Type B pancreatic cell (in vitro differentiated cells): Measurements from ENCODE around the gene RARB. TPM values are rescaled to one million over a fixed set of nuclear protein-coding genes. Genes with fewer than 3 reads are reported as not detected.

Source experiments
- DNase-seq: peaks from one replicate; pipeline ENCODE4 v3.0.0; 2021; ENCODE audit warnings: mixed read lengths; ENCODE audit not compliant: unreplicated experiment; ENCODE audit errors: extremely low spot score
- H3K27ac Mint-ChIP-seq: 2 replicates; pipeline ENCODE4 v1.8.0; 2021; ENCODE audit warnings: mild to moderate bottlenecking, mixed read lengths
- H3K27me3 Mint-ChIP-seq: 2 replicates; pipeline ENCODE4 v1.8.0; 2021; ENCODE audit warnings: mixed read lengths
- H3K36me3 Mint-ChIP-seq: 2 replicates; pipeline ENCODE4 v1.8.0; 2021; ENCODE audit warnings: mixed read lengths
- H3K4me1 Mint-ChIP-seq: one replicate; pipeline ENCODE4 v1.8.0; 2021; ENCODE audit warnings: mixed read lengths; ENCODE audit not compliant: unreplicated experiment
- H3K4me3 Mint-ChIP-seq: 2 replicates; pipeline ENCODE4 v1.8.0; 2021; ENCODE audit warnings: mild to moderate bottlenecking, mixed read lengths
- H3K9me3 Mint-ChIP-seq: 2 replicates; pipeline ENCODE4 v1.8.0; 2021; ENCODE audit warnings: mixed read lengths
- total RNA-seq: library from RNA; stranded (reverse); gene quantifications from 2 replicates; pipeline ENCODE4 v1.2.1, GENCODE V29; 2021; ENCODE audit warnings: low replicate concordance
- TF ChIP-seq, protein P1 (sequence below): fragments of 200-600 bp; sonication (generic); conservative IDR thresholded peaks from 2 replicates; pipeline ENCODE4 v1.5.0; 2021; ENCODE audit warnings: antibody characterized with exemption, mild to moderate bottlenecking

The RARB gene
- total RNA-seq, 1 donor from 2014 or later = 28.2 TPM

DNA sequence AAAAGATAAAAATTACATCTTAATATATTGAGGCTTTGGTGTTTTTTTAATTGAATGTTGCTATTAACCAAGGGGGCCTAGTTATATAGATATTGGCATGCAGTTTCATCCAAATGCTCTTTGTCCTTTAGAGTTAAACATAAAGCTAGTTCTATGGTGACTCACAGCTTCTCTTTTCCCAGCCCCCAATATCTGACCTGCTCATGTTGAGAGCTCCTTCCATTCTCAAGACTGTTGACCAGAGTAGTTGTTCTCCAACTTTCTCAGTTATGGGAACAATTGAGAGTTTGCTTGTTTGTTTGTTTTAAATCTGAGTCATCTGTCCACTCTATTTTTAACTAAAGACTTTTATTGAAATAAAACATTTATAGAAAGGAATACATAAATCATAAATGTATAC is 15.8 kb upstream of the RARB start:
- Mint-ChIP-seq H3K27me3 (no peaks in the 10 kb centered on the region), H3K27ac (no peak overlapping the region), H3K9me3 (peaks cover 7% of the 10 kb centered on the region), H3K4me1 (no peaks in the 10 kb centered on the region), H3K36me3 (no peaks in the 10 kb centered on the region), H3K4me3 (no peak overlapping the region)
- no peak for DNase-seq
- TF ChIP-seq, protein P1, sequence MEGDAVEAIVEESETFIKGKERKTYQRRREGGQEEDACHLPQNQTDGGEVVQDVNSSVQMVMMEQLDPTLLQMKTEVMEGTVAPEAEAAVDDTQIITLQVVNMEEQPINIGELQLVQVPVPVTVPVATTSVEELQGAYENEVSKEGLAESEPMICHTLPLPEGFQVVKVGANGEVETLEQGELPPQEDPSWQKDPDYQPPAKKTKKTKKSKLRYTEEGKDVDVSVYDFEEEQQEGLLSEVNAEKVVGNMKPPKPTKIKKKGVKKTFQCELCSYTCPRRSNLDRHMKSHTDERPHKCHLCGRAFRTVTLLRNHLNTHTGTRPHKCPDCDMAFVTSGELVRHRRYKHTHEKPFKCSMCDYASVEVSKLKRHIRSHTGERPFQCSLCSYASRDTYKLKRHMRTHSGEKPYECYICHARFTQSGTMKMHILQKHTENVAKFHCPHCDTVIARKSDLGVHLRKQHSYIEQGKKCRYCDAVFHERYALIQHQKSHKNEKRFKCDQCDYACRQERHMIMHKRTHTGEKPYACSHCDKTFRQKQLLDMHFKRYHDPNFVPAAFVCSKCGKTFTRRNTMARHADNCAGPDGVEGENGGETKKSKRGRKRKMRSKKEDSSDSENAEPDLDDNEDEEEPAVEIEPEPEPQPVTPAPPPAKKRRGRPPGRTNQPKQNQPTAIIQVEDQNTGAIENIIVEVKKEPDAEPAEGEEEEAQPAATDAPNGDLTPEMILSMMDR = no peak

DNA sequence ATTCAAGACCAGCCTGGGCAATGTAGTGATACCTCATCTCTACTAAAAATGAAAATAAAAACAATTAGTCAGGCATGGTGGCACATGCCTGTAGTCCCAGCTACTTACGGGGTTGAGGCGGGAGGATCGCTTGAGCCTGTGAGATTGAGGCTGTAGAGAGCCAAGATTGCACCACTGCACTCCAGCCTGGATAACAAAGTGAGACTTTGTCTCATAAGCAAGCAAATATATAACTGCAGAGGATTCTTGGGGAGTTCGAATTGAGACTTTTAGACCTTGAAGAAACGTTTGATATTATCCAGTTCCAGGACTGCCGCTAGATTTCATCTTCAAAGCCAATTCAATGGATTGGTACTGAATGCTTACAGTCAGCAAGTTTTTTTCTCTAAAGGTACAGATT is 11.9 kb upstream of the RARB start:
- DNase-seq = no peak
- TF ChIP-seq, protein P1 = no peak
- peaks cover 13% of the 10 kb centered on the region for H3K9me3 Mint-ChIP-seq
- H3K4me3 Mint-ChIP-seq = no peak overlapping the region
- H3K27ac Mint-ChIP-seq = no peak overlapping the region
- peaks cover 9% of the 10 kb centered on the region for H3K4me1 Mint-ChIP-seq
- H3K27me3 Mint-ChIP-seq = peaks cover 3% of the 10 kb centered on the region
- H3K36me3 Mint-ChIP-seq = no peaks in the 10 kb centered on the region

DNA sequence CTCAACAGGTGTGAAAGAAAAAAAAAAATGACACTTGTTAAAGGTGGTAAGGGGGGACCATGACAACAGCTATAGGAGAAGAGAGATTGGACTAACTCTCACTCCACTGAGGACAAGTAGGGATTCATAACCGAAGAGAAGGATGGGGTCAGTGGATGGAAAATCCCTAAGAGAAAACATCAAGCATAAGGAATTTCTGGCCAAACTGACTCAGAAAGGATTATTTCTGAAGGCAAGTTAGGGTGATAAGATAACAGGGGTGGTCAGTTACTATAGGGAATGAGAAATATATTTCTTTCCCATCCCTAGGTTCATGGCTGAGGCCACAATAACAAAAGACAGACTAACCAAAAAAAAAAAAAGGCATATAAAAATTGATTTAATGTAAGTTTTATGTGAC is 9.5 kb upstream of the RARB start:
- peaks cover 13% of the 10 kb centered on the region for H3K9me3 Mint-ChIP-seq
- H3K4me3 Mint-ChIP-seq = no peak overlapping the region

DNA sequence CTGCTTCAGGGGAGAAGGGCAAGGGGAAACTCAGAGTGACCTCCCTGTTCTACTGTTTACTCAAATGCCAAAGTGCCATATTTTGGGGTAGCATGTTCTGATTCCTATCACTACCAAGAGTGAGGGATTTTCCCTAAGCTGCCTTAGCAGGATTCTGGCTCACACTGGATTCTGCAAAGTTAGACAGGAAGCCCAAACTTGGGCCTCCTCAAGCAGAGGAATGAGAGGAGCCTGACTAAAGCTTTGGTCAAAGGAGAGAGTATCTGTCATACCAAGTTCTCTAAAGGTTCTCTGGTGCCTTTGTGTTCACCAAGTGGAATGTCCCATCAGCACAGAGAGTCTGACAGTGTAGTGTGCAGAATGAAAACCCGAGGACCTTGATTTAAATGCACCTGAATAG is 8.8 kb upstream of the RARB start:
- H3K27ac Mint-ChIP-seq = no peak overlapping the region
- peaks cover 16% of the 10 kb centered on the region for H3K4me1 Mint-ChIP-seq
- H3K9me3 Mint-ChIP-seq = peaks cover 9% of the 10 kb centered on the region
- peaks cover 3% of the 10 kb centered on the region for H3K27me3 Mint-ChIP-seq
- no peak for DNase-seq
- no peak overlapping the region for H3K4me3 Mint-ChIP-seq
- H3K36me3 Mint-ChIP-seq = no peaks in the 10 kb centered on the region
- TF ChIP-seq, protein P1 = no peak

More for the DNA sequence above, 9.5 kb upstream of the RARB start:
- peaks cover 9% of the 10 kb centered on the region for H3K4me1 Mint-ChIP-seq
- H3K27ac Mint-ChIP-seq = no peak overlapping the region
- TF ChIP-seq, protein P1 = no peak
- peaks cover 3% of the 10 kb centered on the region for H3K27me3 Mint-ChIP-seq
- no peaks in the 10 kb centered on the region for H3K36me3 Mint-ChIP-seq
- DNase-seq = no peak

DNA sequence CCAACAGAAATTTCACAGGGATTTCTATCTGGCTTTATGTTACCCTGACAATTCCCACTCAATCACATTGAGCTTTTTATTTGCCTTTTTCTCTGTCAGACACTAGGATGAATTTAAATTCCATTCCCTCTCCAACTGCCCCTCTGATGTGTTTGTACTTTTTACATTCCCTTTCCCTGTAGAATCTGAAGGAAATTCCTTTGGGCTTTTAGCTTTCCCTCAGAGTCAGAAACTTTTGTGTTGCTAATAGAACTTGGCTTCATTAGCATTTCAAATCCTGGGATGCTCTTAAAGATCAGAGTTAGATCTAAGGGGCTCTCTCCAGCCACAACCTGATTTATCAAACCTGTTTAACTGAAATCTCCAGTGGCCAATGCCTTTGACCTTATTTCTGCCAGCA is 7.9 kb upstream of the RARB start:
- H3K27ac Mint-ChIP-seq = no peak overlapping the region
- DNase-seq = no peak

More for the DNA sequence above, 7.9 kb upstream of the RARB start:
- no peak overlapping the region for H3K4me3 Mint-ChIP-seq
- no peaks in the 10 kb centered on the region for H3K36me3 Mint-ChIP-seq
- peaks cover 25% of the 10 kb centered on the region for H3K4me1 Mint-ChIP-seq
- H3K9me3 Mint-ChIP-seq = peaks cover 9% of the 10 kb centered on the region
- TF ChIP-seq, protein P1 = no peak
- peaks cover 3% of the 10 kb centered on the region for H3K27me3 Mint-ChIP-seq
